Lower leg skin (tissue), 3 donors: Measurements from ENCODE around the gene CGB2.

Source experiments
- POLR2A ChIP-seq, 2 donors: fragments of 450-650 bp; IDR thresholded peaks; one replicate each; pipeline ENCODE4 v1.6.1; 2016 to 2017; ENCODE audit warnings: antibody characterized with exemption in 2 of 2, mild to moderate bottlenecking in 1 of 2, moderate library complexity in 1 of 2
- TF ChIP-seq, protein P1 (sequence below), 3 donors: fragments of 450-650 bp; IDR thresholded peaks; one replicate each; pipeline ENCODE4 v1.5.1; 2016; ENCODE audit warnings: antibody characterized with exemption in 3 of 3, mild to moderate bottlenecking in 3 of 3, moderate library complexity in 2 of 3

DNA sequence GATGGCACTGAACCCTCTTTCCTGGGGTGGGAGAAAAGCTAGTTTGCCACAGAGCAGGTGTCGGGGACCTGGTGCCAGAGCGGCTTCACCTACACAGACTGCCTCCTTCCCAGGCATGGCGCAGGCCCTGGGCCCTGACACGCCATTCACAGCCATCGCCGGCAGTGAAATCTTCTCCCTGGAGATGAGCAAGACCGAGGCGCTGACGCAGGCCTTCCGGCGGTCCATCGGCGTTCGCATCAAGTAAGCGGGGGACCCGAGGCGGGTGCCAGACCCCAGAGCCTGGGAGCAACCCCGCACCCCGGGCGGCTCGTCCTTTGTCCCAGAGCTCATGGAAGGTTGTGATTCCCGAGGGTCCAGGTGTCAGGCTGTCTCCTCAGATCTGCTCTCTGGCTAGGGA, 24.8 kb upstream of the CGB2 start:
- TF ChIP-seq POLR2A (IDR thresholded peaks at IDR 0.05) = no peak
- TF ChIP-seq, protein P1, sequence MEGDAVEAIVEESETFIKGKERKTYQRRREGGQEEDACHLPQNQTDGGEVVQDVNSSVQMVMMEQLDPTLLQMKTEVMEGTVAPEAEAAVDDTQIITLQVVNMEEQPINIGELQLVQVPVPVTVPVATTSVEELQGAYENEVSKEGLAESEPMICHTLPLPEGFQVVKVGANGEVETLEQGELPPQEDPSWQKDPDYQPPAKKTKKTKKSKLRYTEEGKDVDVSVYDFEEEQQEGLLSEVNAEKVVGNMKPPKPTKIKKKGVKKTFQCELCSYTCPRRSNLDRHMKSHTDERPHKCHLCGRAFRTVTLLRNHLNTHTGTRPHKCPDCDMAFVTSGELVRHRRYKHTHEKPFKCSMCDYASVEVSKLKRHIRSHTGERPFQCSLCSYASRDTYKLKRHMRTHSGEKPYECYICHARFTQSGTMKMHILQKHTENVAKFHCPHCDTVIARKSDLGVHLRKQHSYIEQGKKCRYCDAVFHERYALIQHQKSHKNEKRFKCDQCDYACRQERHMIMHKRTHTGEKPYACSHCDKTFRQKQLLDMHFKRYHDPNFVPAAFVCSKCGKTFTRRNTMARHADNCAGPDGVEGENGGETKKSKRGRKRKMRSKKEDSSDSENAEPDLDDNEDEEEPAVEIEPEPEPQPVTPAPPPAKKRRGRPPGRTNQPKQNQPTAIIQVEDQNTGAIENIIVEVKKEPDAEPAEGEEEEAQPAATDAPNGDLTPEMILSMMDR (IDR thresholded peaks at IDR 0.05) = no peak
